ENCODE measurements around the gene TLX2. TPM values are rescaled to one million over a fixed set of nuclear protein-coding genes. Genes with fewer than 3 reads are reported as not detected.

Gene TLX2
- total and polyA plus RNA-seq, 2 of the 13 experiments (the other 11 are each of a cell fraction or from before 2014, with no cell fraction given) = 0.05 to 0.20 TPM

GRCh38 chr2:74481961-74482800 is 32.1 kb upstream of the TLX2 start (continued):
- peak; percentile 75 for TF ChIP-seq ZNF598 (CRISPR knock-in tag; IDR thresholded peaks at IDR 0.05; ENCODE audit: borderline replicate concordance)
- TF ChIP-seq POLR2G (IDR thresholded peaks at IDR 0.05; ENCODE audit: low read depth, low read length) = no peak
- peak; percentile 36; the same call in 1 of the 2 replicates for TF ChIP-seq ZBTB26 (CRISPR knock-in tag; IDR thresholded peaks at IDR 0.05; ENCODE audit: borderline replicate concordance)
- TF ChIP-seq IRF1 (CRISPR knock-in tag; IDR thresholded peaks at IDR 0.05; ENCODE audit: low read depth) = no peak
- TF ChIP-seq HDAC2 (CRISPR knock-in tag; IDR thresholded peaks at IDR 0.05) = no peak
- TF ChIP-seq MEF2D (CRISPR knock-in tag; IDR thresholded peaks at IDR 0.05) = peak; percentile 38; the same call in 1 of the 2 replicates
- TF ChIP-seq ZNF337 (CRISPR knock-in tag; IDR thresholded peaks at IDR 0.05; ENCODE audit: borderline replicate concordance, low read depth) = 0 out of 2 replicates have a peak, but pooled peaks have one; percentile 84
- 0 out of 2 replicates have a peak, but pooled peaks have one; percentile 42 for TF ChIP-seq DNMT1 (CRISPR knock-in tag; IDR thresholded peaks at IDR 0.05)
- TF ChIP-seq HES4 (CRISPR knock-in tag; IDR thresholded peaks at IDR 0.05; ENCODE audit: borderline replicate concordance) = peak; percentile 92
- no peak for TF ChIP-seq ZNF781 (CRISPR knock-in tag; IDR thresholded peaks at IDR 0.05; ENCODE audit: borderline replicate concordance, not compliant biosample characterization)
- no peak for TF ChIP-seq ZMYM4 (CRISPR knock-in tag; IDR thresholded peaks at IDR 0.05)
- no peak; the same call in 1 of the 2 replicates for TF ChIP-seq THAP9 (CRISPR knock-in tag; IDR thresholded peaks at IDR 0.05; ENCODE audit: borderline replicate concordance)
- TF ChIP-seq RBM39 (IDR thresholded peaks at IDR 0.05; ENCODE audit: low read depth, low read length, poor library complexity, severe bottlenecking) = peak; percentile 12
- TF ChIP-seq ZNF691 (CRISPR knock-in tag; IDR thresholded peaks at IDR 0.05; ENCODE audit: borderline replicate concordance, low read depth) = peak; percentile 11; the same call in 1 of the 2 replicates
- no peak for TF ChIP-seq JUND (CRISPR knock-in tag; IDR thresholded peaks at IDR 0.05)
- peak; percentile 68; the same call in 1 of the 2 replicates for TF ChIP-seq HNF1B (CRISPR knock-in tag; IDR thresholded peaks at IDR 0.05)
- peak; percentile 53; the same call in 1 of the 2 replicates for TF ChIP-seq ZSCAN22 (CRISPR knock-in tag; IDR thresholded peaks at IDR 0.05)
- no peak for TF ChIP-seq ELF3 (CRISPR knock-in tag; IDR thresholded peaks at IDR 0.05)
- TF ChIP-seq ZNF253 (CRISPR knock-in tag; IDR thresholded peaks at IDR 0.05; ENCODE audit: borderline replicate concordance) = no peak
- no peak for TF ChIP-seq BCL6 (CRISPR knock-in tag; IDR thresholded peaks at IDR 0.05)
- TF ChIP-seq NR2F2 (IDR thresholded peaks at IDR 0.05; ENCODE audit: borderline replicate concordance, low read depth) = no peak

All from HepG2 (cell line).